SK-N-SH treated with all-trans-retinoic acid at 6 μM for 48 hours (cell line): ENCODE data around the gene TBC1D9.
A peak's percentile ranks its signal among the peaks of the same experiment; 100 is the strongest.

Experiments
- ARNTL ChIP-seq: fragments of 450-650 bp; formaldehyde crosslinking; IDR thresholded peaks from 2 replicates; pipeline ENCODE4 v1.5.0; 2020; ENCODE audit warnings: low read depth, mild to moderate bottlenecking, moderate library complexity, borderline replicate concordance
- ESRRG ChIP-seq: fragments of 250-450 bp; sonication (Bioruptor Pico); IDR thresholded peaks from 2 replicates; pipeline ENCODE4 v1.6.1; 2021; ENCODE audit warnings: mild to moderate bottlenecking
- ISL1 ChIP-seq: fragments of 250-450 bp; sonication (Bioruptor Pico); IDR thresholded peaks from 2 replicates; pipeline ENCODE4 v2.1.2; 2022; ENCODE audit warnings: mild to moderate bottlenecking, moderate library complexity
- RARB ChIP-seq: fragments of 250-450 bp; sonication (Bioruptor Pico); IDR thresholded peaks from 2 replicates; pipeline ENCODE4 v1.8.0; 2021; ENCODE audit warnings: mild to moderate bottlenecking, moderate library complexity
- TCF4 ChIP-seq: fragments of 250-450 bp; sonication (Bioruptor Pico); IDR thresholded peaks from 2 replicates; pipeline ENCODE4 v1.8.0; 2021; ENCODE audit warnings: mild to moderate bottlenecking, moderate library complexity, borderline replicate concordance
- ZFP3 ChIP-seq: fragments of 250-450 bp; sonication (Bioruptor Pico); IDR thresholded peaks from 2 replicates; pipeline ENCODE4 v1.5.0; 2020; ENCODE audit warnings: mild to moderate bottlenecking, moderate library complexity
- ZFP30 ChIP-seq: fragments of 450-650 bp; formaldehyde crosslinking; IDR thresholded peaks from 2 replicates; pipeline ENCODE4 v1.5.0; 2022; ENCODE audit warnings: mild to moderate bottlenecking, moderate library complexity
- ZNF565 ChIP-seq: fragments of 450-650 bp; formaldehyde crosslinking; conservative IDR thresholded peaks from 2 replicates; pipeline ENCODE4 v1.5.0; 2020; ENCODE audit warnings: low read depth, mild to moderate bottlenecking, moderate library complexity
- TF ChIP-seq, protein P1 (sequence below): fragments of 250-450 bp; sonication (Bioruptor Pico); IDR thresholded peaks from 2 replicates; pipeline ENCODE4 v1.5.1; 2020; ENCODE audit warnings: low read depth, mild to moderate bottlenecking, moderate library complexity
- TF ChIP-seq, protein P2 (sequence below): fragments of 250-450 bp; sonication (Bioruptor Pico); IDR thresholded peaks from 2 replicates; pipeline ENCODE4 v1.5.1; 2021; ENCODE audit warnings: mild to moderate bottlenecking, moderate library complexity

DNA sequence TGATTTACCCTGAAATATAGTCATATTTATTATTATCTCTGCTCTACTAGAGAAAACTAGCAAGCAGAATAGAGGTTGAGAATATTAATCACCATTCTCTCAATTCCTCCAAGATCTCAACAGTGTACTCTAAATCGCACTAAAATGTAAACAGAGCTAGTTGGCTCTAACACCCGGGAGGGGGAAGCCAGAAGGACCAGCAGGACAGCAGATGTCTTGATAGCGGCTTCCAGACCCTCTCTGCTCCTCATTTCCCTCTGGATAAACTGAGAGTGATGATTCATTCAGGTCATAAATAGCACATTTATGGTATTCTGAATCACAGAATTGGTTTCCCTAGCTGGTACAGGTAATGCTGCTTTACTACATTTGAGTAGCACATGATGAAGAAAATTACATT is 82.5 kb downstream of the TBC1D9 start:
- TF ChIP-seq ZFP30 = no peak
- TF ChIP-seq RARB = no peak
- TF ChIP-seq ARNTL (CRISPR knock-in tag) = no peak
- peak; percentile 87 for TF ChIP-seq TCF4 (CRISPR knock-in tag)
- no peak for TF ChIP-seq ZNF565
- TF ChIP-seq, protein P1, sequence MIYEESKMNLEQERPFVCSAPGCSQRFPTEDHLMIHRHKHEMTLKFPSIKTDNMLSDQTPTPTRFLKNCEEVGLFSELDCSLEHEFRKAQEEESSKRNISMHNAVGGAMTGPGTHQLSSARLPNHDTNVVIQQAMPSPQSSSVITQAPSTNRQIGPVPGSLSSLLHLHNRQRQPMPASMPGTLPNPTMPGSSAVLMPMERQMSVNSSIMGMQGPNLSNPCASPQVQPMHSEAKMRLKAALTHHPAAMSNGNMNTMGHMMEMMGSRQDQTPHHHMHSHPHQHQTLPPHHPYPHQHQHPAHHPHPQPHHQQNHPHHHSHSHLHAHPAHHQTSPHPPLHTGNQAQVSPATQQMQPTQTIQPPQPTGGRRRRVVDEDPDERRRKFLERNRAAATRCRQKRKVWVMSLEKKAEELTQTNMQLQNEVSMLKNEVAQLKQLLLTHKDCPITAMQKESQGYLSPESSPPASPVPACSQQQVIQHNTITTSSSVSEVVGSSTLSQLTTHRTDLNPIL (CRISPR knock-in tag) = no peak
- no peak for TF ChIP-seq ISL1 (CRISPR knock-in tag)
- TF ChIP-seq ESRRG (CRISPR knock-in tag) = no peak
- no peak for TF ChIP-seq ZFP3 (CRISPR knock-in tag)
- TF ChIP-seq, protein P2, sequence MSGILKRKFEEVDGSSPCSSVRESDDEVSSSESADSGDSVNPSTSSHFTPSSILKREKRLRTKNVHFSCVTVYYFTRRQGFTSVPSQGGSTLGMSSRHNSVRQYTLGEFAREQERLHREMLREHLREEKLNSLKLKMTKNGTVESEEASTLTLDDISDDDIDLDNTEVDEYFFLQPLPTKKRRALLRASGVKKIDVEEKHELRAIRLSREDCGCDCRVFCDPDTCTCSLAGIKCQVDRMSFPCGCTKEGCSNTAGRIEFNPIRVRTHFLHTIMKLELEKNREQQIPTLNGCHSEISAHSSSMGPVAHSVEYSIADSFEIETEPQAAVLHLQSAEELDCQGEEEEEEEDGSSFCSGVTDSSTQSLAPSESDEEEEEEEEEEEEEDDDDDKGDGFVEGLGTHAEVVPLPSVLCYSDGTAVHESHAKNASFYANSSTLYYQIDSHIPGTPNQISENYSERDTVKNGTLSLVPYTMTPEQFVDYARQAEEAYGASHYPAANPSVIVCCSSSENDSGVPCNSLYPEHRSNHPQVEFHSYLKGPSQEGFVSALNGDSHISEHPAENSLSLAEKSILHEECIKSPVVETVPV (CRISPR knock-in tag) = no peak
